Ishikawa (cell line): ENCODE data around the gene PBLD.

Experiments used
- CEBPB ChIP-seq: IDR thresholded peaks from 2 replicates; pipeline ENCODE4 v1.6.1; 2012
- CREB1 ChIP-seq: IDR thresholded peaks from 2 replicates; pipeline ENCODE4 v1.6.1; 2012; ENCODE audit warnings: low read depth
- EGR1 ChIP-seq: IDR thresholded peaks from 2 replicates; pipeline ENCODE4 v1.6.1; 2012
- EP300 ChIP-seq: IDR thresholded peaks from 2 replicates; pipeline ENCODE4 v1.6.1; 2012; ENCODE audit warnings: borderline replicate concordance
- FOXM1 ChIP-seq: IDR thresholded peaks from 2 replicates; pipeline ENCODE4 v1.6.1; 2012; ENCODE audit warnings: low read depth, borderline replicate concordance
- NFIC ChIP-seq: IDR thresholded peaks from 2 replicates; pipeline ENCODE4 v1.6.1; 2012
- RAD21 ChIP-seq: IDR thresholded peaks from 2 replicates; pipeline ENCODE4 v1.6.1; 2012; ENCODE audit warnings: low read depth
- TAF1 ChIP-seq: IDR thresholded peaks from 2 replicates; pipeline ENCODE4 v1.6.1; 2012; ENCODE audit warnings: low read depth, mild to moderate bottlenecking
- TCF12 ChIP-seq: IDR thresholded peaks from 2 replicates; pipeline ENCODE4 v1.6.1; 2012; ENCODE audit warnings: low read depth
- TEAD4 ChIP-seq: IDR thresholded peaks from 2 replicates; pipeline ENCODE4 v1.6.1; 2012
- YY1 ChIP-seq: IDR thresholded peaks from 2 replicates; pipeline ENCODE4 v1.6.1; 2012; ENCODE audit warnings: low read depth
- ZBTB7A ChIP-seq: IDR thresholded peaks from 2 replicates; pipeline ENCODE4 v1.6.1; 2012; ENCODE audit warnings: low read depth
- TF ChIP-seq, protein P1 (sequence below): IDR thresholded peaks from 2 replicates; pipeline ENCODE4 v1.6.1; 2012
- TF ChIP-seq, protein P2 (sequence below): IDR thresholded peaks from 2 replicates; pipeline ENCODE4 v1.6.1; 2012
- TF ChIP-seq, protein P3 (sequence below): IDR thresholded peaks from 2 replicates; pipeline ENCODE4 v1.6.1; 2012; ENCODE audit warnings: low read depth, mild to moderate bottlenecking

Gene PBLD

DNA sequence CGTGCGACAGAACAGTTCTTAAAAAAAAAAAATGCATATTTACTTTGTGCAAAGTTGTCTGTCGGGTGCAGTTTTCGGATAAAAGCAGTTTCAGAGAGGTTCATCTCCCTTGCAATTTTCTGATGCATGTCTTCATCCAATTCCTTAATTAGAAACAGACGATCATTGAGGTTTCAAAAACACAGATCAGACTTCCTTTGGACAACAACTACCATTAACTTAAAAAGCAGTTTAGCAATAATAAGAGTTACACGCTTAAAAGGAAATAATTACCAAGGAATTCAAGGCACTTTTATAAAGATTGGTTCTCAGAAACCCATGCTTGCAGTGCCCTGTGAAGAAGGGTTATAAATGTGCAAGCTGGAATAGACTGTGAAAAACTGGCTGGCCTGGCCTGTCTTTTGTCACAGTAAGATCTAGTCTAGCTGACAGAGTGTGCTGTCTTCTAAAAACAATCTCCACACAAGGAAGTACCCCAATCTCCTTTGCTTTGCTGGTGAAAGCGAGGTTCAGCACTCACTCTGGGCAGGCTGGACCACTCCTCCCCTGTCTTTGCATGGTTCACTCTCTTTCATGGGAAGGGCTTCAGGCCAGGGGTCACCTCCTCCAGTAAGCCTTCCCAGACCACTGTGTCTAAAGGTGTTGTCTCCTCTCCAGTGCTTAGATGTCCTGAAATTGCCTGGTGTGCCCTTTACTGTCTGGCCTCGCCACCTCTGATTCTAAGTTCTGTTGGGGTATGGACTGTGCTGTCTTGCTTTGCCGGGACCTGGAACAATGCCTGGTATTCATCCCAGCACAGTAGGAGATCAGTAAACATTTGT lies 35.7 kb downstream of the PBLD start:
- TF ChIP-seq TAF1 (no peak), EP300 (no peak), RAD21 (no peak), EGR1 (no peak), YY1 (no peak), TEAD4 (no peak)
- TF ChIP-seq, protein P1, sequence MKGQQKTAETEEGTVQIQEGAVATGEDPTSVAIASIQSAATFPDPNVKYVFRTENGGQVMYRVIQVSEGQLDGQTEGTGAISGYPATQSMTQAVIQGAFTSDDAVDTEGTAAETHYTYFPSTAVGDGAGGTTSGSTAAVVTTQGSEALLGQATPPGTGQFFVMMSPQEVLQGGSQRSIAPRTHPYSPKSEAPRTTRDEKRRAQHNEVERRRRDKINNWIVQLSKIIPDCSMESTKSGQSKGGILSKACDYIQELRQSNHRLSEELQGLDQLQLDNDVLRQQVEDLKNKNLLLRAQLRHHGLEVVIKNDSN: no peak

DNA sequence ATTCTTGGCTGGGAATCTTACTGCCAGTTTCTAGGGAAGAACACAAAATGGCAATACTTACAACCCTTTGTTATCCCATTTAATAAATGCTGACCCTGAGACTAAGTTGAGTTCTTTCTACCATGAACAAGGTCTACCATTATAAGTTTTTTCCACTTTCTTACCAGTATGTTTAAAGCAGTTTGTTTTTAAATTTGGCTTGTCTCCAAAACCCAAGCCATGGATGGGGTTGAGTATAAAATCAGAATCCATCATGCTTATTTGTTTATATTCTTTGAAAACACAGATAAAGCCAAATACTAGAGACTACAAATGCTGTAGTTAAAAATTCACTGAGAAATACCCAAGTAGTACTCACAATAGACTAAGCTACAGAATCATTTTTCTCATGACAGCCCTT lies 42.0 kb downstream of the PBLD start:
- TF ChIP-seq TCF12 (no peak), FOXM1 (no peak), RAD21 (no peak), CEBPB (no peak), TAF1 (no peak), YY1 (no peak), NFIC (no peak), EGR1 (no peak), CREB1 (no peak), TEAD4 (no peak), ZBTB7A (no peak), EP300 (no peak)
- TF ChIP-seq, protein P2, sequence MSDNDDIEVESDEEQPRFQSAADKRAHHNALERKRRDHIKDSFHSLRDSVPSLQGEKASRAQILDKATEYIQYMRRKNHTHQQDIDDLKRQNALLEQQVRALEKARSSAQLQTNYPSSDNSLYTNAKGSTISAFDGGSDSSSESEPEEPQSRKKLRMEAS: no peak
- TF ChIP-seq, protein P1: no peak
- TF ChIP-seq, protein P3, sequence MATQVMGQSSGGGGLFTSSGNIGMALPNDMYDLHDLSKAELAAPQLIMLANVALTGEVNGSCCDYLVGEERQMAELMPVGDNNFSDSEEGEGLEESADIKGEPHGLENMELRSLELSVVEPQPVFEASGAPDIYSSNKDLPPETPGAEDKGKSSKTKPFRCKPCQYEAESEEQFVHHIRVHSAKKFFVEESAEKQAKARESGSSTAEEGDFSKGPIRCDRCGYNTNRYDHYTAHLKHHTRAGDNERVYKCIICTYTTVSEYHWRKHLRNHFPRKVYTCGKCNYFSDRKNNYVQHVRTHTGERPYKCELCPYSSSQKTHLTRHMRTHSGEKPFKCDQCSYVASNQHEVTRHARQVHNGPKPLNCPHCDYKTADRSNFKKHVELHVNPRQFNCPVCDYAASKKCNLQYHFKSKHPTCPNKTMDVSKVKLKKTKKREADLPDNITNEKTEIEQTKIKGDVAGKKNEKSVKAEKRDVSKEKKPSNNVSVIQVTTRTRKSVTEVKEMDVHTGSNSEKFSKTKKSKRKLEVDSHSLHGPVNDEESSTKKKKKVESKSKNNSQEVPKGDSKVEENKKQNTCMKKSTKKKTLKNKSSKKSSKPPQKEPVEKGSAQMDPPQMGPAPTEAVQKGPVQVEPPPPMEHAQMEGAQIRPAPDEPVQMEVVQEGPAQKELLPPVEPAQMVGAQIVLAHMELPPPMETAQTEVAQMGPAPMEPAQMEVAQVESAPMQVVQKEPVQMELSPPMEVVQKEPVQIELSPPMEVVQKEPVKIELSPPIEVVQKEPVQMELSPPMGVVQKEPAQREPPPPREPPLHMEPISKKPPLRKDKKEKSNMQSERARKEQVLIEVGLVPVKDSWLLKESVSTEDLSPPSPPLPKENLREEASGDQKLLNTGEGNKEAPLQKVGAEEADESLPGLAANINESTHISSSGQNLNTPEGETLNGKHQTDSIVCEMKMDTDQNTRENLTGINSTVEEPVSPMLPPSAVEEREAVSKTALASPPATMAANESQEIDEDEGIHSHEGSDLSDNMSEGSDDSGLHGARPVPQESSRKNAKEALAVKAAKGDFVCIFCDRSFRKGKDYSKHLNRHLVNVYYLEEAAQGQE: no peak

DNA sequence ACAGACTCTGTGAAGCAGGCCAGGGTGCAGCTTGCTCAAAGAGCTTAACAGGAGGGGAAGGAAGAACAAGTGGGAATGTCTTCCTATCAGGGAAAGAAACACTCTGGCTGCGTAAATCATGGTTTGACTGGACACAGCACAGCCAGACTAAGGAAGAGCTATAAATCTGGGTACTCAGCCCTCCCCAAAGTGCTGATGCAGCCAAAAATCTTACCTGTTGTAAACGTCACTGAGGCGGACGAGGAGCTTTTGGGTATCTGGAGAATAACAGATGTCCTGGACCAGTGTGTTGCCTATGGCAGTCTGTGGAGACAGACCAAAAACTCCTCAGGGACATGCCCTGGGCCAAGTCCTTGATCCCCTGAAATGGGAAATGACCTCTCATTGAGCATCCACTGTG lies 44.0 kb downstream of the PBLD start:
- no peak for TF ChIP-seq TAF1
- TF ChIP-seq, protein P3: no peak
- no peak for TF ChIP-seq ZBTB7A
- TF ChIP-seq, protein P2: no peak
- TF ChIP-seq EGR1: no peak
- no peak for TF ChIP-seq CREB1
- TF ChIP-seq EP300: no peak
- no peak for TF ChIP-seq RAD21
- TF ChIP-seq, protein P1: no peak
- TF ChIP-seq TEAD4: no peak
- TF ChIP-seq FOXM1: no peak
- TF ChIP-seq NFIC: no peak
- no peak for TF ChIP-seq TCF12
- TF ChIP-seq YY1: no peak
- no peak for TF ChIP-seq CEBPB

DNA sequence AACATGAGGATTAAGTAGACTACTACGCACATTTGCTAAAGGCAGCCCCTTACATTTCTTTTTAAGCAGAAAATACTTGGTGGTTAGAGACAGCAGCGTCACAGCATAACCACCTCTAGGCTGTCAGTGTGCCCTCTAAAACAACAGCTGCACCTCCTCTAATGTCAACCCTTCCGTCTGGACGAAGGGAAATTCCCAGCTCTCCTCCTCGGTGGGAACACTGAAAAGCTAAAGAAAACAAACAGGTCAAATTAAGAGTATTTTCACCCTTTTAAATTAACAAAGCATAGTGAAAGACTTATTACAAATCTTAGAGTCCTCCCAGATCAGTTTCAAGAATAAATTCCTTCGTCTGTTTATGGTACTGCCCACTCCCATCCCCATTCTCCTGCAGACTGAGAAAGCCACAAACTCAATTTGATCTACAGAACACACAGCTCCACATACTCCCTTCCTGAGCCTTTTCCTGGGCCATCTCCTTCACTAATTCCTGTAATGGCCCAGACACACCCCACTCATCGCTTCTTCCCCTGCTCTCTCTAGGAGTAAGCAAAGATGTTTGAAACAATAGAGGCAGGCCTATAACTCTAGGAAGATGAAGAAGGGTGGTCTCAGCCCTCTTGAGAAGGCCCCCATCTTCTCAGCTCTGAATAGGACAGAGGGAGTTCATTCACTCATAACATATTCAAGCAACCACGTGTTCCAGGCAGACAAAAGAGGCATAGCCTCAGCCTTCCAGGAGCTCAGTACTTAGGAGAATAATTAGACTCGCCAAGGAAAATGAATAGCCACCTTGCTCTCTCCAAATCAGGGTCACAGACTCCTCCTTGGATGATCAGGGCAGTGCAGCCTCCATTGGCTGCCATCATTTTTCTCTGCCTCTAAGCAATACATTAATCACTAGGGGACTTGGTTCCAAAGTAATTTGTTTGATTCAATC lies 48.4 kb downstream of the PBLD start:
- TF ChIP-seq CEBPB: no peak

DNA sequence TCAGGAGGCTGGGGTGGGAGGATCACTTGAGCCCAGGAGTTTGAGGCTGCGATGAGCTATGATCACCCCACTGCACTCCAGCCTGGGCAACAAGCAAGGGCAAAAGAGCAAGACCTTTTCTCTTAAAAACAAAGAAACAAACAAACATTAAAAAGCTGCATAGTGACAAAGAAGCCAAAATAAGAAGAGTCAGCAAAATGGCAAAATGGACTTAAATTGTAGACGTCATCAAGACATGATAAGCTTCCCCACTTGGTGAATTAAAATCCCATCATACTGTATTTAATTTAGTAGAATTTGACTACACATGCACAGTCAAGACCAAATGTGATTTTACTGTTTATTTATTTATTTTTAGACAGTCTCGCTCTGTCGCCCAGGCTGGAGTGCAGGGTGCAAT lies 52.0 kb downstream of the PBLD start:
- TF ChIP-seq TCF12 (no peak), TEAD4 (no peak), EP300 (no peak), CEBPB (no peak), RAD21 (no peak), NFIC (no peak), FOXM1 (no peak), CREB1 (no peak), YY1 (no peak)
- TF ChIP-seq, protein P2: no peak
- TF ChIP-seq, protein P1: no peak
